LNCaP clone FGC (cell line): ENCODE data around the gene CBFB.
A peak's percentile ranks its signal among the peaks of the same experiment; 100 is the strongest.

ENCODE experiments used
- DNase-seq: peaks from one replicate; pipeline ENCODE4 v3.0.0-alpha.2; 2011; ENCODE audit warnings: low read depth
- H3K4me3 ChIP-seq: 2 replicates; pipeline ENCODE4 v1.5.1; 2011; ENCODE audit warnings: mild to moderate bottlenecking, low read depth, low read length, control low read depth
- TF ChIP-seq, protein P1 (sequence below): IDR thresholded peaks from 2 replicates; pipeline ENCODE4 v1.5.1; 2012; ENCODE audit warnings: mild to moderate bottlenecking; ENCODE audit not compliant: control insufficient read depth, insufficient read depth; ENCODE audit errors: extremely low read depth

Gene CBFB

DNA sequence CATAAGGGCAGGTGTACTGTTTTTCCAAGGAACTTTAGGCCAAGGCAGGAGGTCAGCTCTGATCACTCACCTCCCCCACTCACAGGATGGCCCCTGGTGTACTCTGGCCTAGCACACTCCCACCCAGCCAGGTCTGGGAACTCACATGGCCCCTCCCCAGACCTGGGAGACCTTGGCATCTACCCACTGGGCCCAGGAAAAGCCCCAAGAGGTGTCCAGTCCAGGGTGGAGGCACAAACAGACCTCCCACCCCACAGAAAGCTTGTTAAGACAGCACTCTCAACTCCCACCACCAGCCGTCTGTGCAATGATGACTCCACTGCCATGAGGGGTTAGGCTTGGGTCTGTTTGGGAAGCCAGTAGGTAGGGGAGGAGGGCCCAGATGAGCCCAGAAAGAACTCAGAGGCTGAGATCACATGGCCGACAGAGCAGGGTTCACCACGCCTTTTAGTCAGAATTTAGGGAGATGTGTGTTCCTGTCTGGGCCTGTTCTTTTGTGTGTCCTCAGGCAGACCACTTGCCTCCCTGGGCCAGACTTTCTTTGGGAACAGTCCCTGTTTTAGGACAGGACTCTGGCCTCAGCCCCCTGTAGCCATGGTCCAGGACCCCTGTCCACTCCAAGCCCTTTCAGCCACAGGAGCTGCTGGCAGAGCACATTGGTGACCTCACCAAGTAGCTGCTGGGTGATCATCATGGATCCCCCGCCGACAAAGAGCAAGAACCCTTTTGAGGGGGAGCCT, 12.1 kb upstream of the CBFB start:
- TF ChIP-seq, protein P1, sequence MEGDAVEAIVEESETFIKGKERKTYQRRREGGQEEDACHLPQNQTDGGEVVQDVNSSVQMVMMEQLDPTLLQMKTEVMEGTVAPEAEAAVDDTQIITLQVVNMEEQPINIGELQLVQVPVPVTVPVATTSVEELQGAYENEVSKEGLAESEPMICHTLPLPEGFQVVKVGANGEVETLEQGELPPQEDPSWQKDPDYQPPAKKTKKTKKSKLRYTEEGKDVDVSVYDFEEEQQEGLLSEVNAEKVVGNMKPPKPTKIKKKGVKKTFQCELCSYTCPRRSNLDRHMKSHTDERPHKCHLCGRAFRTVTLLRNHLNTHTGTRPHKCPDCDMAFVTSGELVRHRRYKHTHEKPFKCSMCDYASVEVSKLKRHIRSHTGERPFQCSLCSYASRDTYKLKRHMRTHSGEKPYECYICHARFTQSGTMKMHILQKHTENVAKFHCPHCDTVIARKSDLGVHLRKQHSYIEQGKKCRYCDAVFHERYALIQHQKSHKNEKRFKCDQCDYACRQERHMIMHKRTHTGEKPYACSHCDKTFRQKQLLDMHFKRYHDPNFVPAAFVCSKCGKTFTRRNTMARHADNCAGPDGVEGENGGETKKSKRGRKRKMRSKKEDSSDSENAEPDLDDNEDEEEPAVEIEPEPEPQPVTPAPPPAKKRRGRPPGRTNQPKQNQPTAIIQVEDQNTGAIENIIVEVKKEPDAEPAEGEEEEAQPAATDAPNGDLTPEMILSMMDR: no peak
- H3K4me3 ChIP-seq: no peak overlapping the region
- DNase-seq: no peak

DNA sequence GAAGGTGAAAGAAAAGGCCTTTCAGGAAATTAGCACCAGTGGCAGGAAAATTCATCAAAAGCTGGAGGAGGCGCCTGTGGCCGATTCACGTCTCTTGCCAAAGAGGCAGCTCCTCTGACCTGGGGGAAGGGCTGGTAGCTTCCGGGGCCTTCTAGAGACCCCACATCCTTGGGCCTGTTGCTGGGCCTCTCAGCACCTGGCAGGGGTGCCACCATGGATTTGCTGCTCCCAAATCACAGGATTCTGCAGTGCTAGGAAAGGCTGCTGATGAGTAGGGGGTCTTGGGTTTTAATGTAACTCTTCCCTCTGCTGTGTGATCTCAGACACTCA, 11.6 kb upstream of the CBFB start:
- no peak overlapping the region for H3K4me3 ChIP-seq
- TF ChIP-seq, protein P1: no peak

GRCh38 chr16:67017810-67018488, 11.0 kb upstream of the CBFB start:
- TF ChIP-seq, protein P1: peak; percentile 85
- H3K4me3 ChIP-seq: no peak overlapping the region
- peak; percentile 92 for DNase-seq

More for the DNA sequence above, 11.6 kb upstream of the CBFB start:
- DNase-seq: no peak

GRCh38 chr16:67019171-67019570, 9.8 kb upstream of the CBFB start:
- TF ChIP-seq, protein P1: no peak

DNA sequence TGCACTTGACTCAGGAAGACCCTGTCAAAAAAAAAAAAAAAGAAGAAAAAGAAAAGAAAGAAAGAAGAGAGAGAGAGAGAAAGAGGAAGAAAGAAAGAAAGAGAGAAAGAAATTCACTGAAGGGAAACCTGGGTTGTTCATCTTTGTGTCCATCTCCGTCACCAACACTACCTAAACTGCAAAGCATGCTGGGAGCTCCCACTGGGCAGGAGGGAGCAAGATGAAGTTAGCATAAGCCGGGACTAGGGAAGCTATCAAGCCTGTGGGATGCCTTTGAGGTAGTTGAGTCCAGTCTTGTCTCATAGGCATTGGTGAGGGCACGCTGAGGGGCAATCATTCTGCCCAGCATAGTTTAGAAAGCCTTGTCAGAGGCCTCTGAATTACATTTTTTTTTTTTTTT, 7.6 kb upstream of the CBFB start:
- H3K4me3 ChIP-seq: no peak overlapping the region
- TF ChIP-seq, protein P1: no peak
- no peak for DNase-seq

More at GRCh38 chr16:67019171-67019570, 9.8 kb upstream of the CBFB start:
- no peak overlapping the region for H3K4me3 ChIP-seq
- no peak for DNase-seq

DNA sequence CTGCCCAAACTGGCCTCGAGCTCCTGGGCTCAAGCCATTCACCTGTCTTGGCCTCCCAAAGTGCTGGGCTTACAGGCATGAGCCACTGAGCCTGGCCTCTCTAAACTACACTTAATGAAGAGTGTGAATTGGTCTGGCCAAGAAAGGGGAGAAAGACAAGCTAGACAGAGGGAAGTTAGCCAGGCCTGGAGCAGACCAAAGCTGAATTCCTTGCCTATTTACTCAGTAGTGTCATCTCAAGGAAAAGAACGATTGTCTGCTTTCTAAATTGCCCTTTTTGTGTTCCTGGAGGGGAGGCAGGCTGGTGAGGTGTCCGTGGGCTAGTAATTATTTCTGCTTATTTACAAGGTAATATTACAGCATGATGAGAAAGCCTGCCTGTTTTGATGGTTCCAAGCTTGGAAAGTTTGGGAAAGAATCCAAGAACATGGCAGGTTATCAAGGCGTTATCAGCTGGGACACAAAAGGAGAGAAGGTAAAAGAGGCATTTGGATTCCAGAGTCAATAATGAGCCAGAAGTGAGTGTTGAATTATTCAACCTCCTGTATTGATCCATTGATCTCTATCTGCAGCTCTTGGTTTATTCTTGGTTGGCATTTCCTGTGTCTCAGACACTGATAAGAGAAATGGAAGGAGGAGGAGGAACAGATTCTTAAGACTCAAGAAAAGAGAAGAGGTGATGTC, 6.3 kb upstream of the CBFB start:
- TF ChIP-seq, protein P1: no peak
- H3K4me3 ChIP-seq: no peak overlapping the region
- no peak for DNase-seq
